Common myeloid progenitor, CD34-positive (primary cell): Measurements from ENCODE around the gene ZFHX3.

Experiments
- CTCF ChIA-PET: fragments of 350-600 bp; sonication (Branson Sonifier 250); formaldehyde crosslinking; loops from one replicate; lab custom pipeline; 2021; ENCODE audit warnings: antibody characterized with exemption; lab: Charles Lee
- POLR2A ChIA-PET: fragments of 350-600 bp; sonication (Branson Sonifier 250); formaldehyde crosslinking; loops from one replicate; lab custom pipeline; 2021; ENCODE audit warnings: antibody characterized with exemption; lab: Charles Lee
- DNase-seq, 3 donors: peaks; one replicate each; pipeline versions ENCODE4 v3.0.0 to v3.0.0-alpha.2; 2013
- H3K27ac ChIP-seq, 2 experiments: 1 replicate in 1 of 2; 2 replicates in 1 of 2; pipeline ENCODE4 v1.7.0; 2013; ENCODE audit warnings: inconsistent platforms in 2 of 2, low read length in 2 of 2, mild to moderate bottlenecking in 2 of 2, low read depth in 1 of 2, moderate library complexity in 1 of 2; ENCODE audit not compliant: severe bottlenecking in 2 of 2, insufficient read depth in 1 of 2, poor library complexity in 1 of 2
- H3K27me3 ChIP-seq, 5 experiments: replicated peaks in 2 of 5; 1 replicate in 3 of 5; 2 replicates in 2 of 5; pipeline versions ENCODE4 v1.6.1 to v1.7.0; 2013; ENCODE audit warnings: low read length in 4 of 5, mild to moderate bottlenecking in 2 of 5, moderate library complexity in 2 of 5, inconsistent platforms in 1 of 5; ENCODE audit not compliant: insufficient read depth in 5 of 5, control insufficient read depth in 4 of 5
- H3K36me3 ChIP-seq, 4 experiments: 1 replicate in 2 of 4; 2 replicates in 2 of 4; pipeline versions ENCODE4 v1.6.1 to v1.7.0; 2013; ENCODE audit warnings: low read length in 3 of 4, control low read depth in 1 of 4, mild to moderate bottlenecking in 1 of 4; ENCODE audit not compliant: control insufficient read depth in 4 of 4, insufficient read depth in 4 of 4
- H3K4me1 ChIP-seq, 4 experiments: 1 replicate in 3 of 4; 2 replicates in 1 of 4; pipeline versions ENCODE4 v1.6.1 to v1.7.1; 2013; ENCODE audit warnings: low read length in 3 of 4, mild to moderate bottlenecking in 3 of 4, control low read depth in 1 of 4, inconsistent platforms in 1 of 4, moderate library complexity in 1 of 4; ENCODE audit not compliant: control insufficient read depth in 4 of 4, insufficient read depth in 4 of 4; ENCODE audit errors: control extremely low read depth in 1 of 4
- H3K4me3 ChIP-seq, 7 experiments: 1 replicate in 4 of 7; 2 replicates in 3 of 7; pipeline versions ENCODE4 v1.5.1 to v1.7.0; 2013; ENCODE audit warnings: mild to moderate bottlenecking in 7 of 7, low read length in 6 of 7, moderate library complexity in 6 of 7, inconsistent platforms in 2 of 7, low read depth in 2 of 7, control low read depth in 1 of 7; ENCODE audit not compliant: insufficient read depth in 4 of 7, control insufficient read depth in 1 of 7; ENCODE audit errors: extremely low read depth in 1 of 7
- H3K9me3 ChIP-seq, 5 experiments: 1 replicate in 4 of 5; 2 replicates in 1 of 5; pipeline versions ENCODE4 v1.6.1 to v1.7.1; 2013; ENCODE audit warnings: low read length in 4 of 5, mild to moderate bottlenecking in 2 of 5, inconsistent platforms in 1 of 5, low read depth in 1 of 5, moderate library complexity in 1 of 5; ENCODE audit not compliant: control insufficient read depth in 4 of 5, insufficient read depth in 2 of 5; ENCODE audit errors: control extremely low read depth in 1 of 5
- WGBS: methylation state at CpG from one replicate; pipeline ENCODE4 v1.1.5; 2013; ENCODE audit not compliant: insufficient coverage; 5-methylcytosine and 5-hydroxymethylcytosine counted together

ZFHX3 gene

GRCh38 chr16:72854267-72854959, 193.5 kb downstream of the ZFHX3 start:
- Histone ChIP-seq H3K9me3 (no peaks in the 10 kb centered on the region), H3K4me3 (peak overlapping the region in 1 of 7 experiments; percentile 1), H3K27me3 (no peaks in the 10 kb centered on the region), H3K36me3 (no peaks in the 10 kb centered on the region), H3K27ac (peak overlapping the region in 1 of 2 experiments; percentile 6), H3K4me1 (peaks cover 8 to 39% (median 13%) of the 10 kb centered on the region in 4 experiments)
- CTCF ChIA-PET, result interaction anchor here (1.7 to 3.3 kb wide), 3 partner anchors 11 to 22 kb away, joined by 6 to 25 read pairs (median 11); no protein-coding TSS in a partner anchor
- POLR2A ChIA-PET, result no interaction called here
- WGBS, result 94% methylated on average over 7 of the region's 11 CpGs
- peak in 1 of 3 donors; percentile 23 for DNase-seq

DNA sequence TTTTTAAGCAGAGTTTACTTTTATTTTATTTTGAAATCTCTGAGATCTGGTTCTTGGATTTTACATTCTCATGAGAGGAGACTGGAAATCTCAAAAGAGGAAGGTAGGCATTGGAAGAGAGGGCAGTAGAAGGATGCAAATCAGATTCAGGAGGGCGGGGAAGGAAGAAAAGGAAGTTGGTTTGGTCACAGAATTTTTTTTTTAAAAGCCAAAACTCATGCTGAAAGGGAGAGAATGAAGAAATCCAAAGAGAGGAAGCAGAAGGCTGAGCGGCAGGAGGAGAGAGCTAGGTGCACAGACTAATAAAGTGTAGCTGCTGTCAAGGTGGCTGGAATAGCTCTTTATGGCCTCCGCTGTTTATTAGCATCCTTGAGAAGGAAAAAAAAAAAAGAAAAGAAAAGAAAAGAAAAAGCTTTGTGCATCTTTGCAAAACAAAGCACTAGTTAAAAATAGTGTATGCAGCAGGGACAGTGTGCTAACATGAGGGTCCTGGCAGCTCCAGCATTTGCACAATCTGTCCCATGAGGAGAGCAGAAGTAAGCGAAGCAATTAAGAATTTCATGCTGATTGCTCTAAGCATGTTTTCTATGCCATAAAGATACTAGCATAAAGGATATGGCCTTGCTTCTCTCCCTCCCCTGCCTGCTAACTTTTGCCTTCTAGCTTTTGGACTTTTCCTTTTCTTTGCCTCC, 194.2 kb downstream of the ZFHX3 start:
- Histone ChIP-seq H3K4me3 (peak overlapping the region in 1 of 7 experiments; percentile 1), H3K36me3 (no peaks in the 10 kb centered on the region), H3K9me3 (no peaks in the 10 kb centered on the region), H3K27ac (peak overlapping the region in 1 of 2 experiments; percentile 6), H3K27me3 (no peaks in the 10 kb centered on the region), H3K4me1 (peaks cover 8 to 44% (median 20%) of the 10 kb centered on the region in 4 experiments)
- DNase-seq, result peak in 2 of 3 donors; percentile 68 to 71
- CTCF ChIA-PET, result interaction anchor here (1.7 to 2.8 kb wide), 2 partner anchors 10 to 21 kb away, joined by 6 to 11 read pairs; no protein-coding TSS in a partner anchor
- POLR2A ChIA-PET, result no interaction called here
- WGBS, result 32% methylated on average over 3 of the region's 4 CpGs

- H3K36me3 ChIP-seq, result no peaks in the 10 kb centered on the region
- 100% methylated on average over 1 of the region's 1 CpG for WGBS
- POLR2A ChIA-PET, result no interaction called here
- no peak overlapping the region for H3K4me3 ChIP-seq
- H3K27ac ChIP-seq, result no peak overlapping the region
- CTCF ChIA-PET, result interaction anchor here (0.9 to 2.8 kb wide), 2 partner anchors 17 to 20 kb away, joined by 4 to 11 read pairs; no protein-coding TSS in a partner anchor
- no peak for DNase-seq
- H3K27me3 ChIP-seq, result no peaks in the 10 kb centered on the region
- no peaks in the 10 kb centered on the region for H3K9me3 ChIP-seq
- H3K4me1 ChIP-seq, result peaks cover 8 to 56% (median 29%) of the 10 kb centered on the region in 4 experiments
Observed at GRCh38 chr16:72852421-72852820, 195.5 kb downstream of the ZFHX3 start.

DNA sequence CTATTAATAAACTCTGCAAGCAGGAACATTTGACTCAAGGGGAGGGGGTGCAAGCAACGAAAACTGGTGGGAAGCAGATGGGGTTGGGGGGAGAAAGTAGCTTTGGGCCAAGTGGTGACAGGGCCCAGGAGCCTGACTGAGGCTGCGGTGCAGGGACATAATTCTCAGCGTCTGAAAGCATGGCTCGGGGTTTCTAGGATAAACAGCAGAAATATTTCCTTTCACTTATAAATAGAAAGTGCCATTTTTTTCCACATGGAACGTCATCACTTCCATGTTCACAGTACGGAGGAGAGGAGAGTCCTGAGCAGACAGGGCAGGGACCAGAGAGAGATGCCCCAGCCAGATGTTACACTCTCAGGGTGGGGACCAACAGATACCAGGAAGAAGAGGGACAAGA, 197.1 kb downstream of the ZFHX3 start:
- no peak overlapping the region for H3K27ac ChIP-seq
- no peaks in the 10 kb centered on the region for H3K36me3 ChIP-seq
- DNase-seq, result no peak
- H3K9me3 ChIP-seq, result no peaks in the 10 kb centered on the region
- H3K4me3 ChIP-seq, result no peak overlapping the region
- CTCF ChIA-PET, result interaction anchor here (0.6 to 1.0 kb wide), 2 partner anchors 10 to 533 kb away, joined by 3 read pairs; no protein-coding TSS in a partner anchor
- 94% methylated on average over 4 of the region's 6 CpGs for WGBS
- H3K27me3 ChIP-seq, result no peaks in the 10 kb centered on the region
- POLR2A ChIA-PET, result no interaction called here
- peaks cover 8 to 63% (median 38%) of the 10 kb centered on the region in 4 experiments for H3K4me1 ChIP-seq

- no peaks in the 10 kb centered on the region for H3K27me3 ChIP-seq
- POLR2A ChIA-PET, result interaction anchor here (0.6 to 1.6 kb wide), 2 partner anchors 9 to 82 kb away, joined by 3 to 5 read pairs; no protein-coding TSS in a partner anchor
- 100% methylated on average over 4 of the region's 4 CpGs for WGBS
- no peaks in the 10 kb centered on the region for H3K9me3 ChIP-seq
- H3K27ac ChIP-seq, result no peak overlapping the region
- H3K36me3 ChIP-seq, result no peaks in the 10 kb centered on the region
- CTCF ChIA-PET, result interaction anchor here (1.0 to 1.9 kb wide), 3 partner anchors 10 to 17 kb away, joined by 3 to 12 read pairs (median 4); no protein-coding TSS in a partner anchor
- peaks cover 8 to 69% (median 45%) of the 10 kb centered on the region in 4 experiments for H3K4me1 ChIP-seq
- no peak for DNase-seq
- no peak overlapping the region for H3K4me3 ChIP-seq
Observed at GRCh38 chr16:72850021-72850420, 197.9 kb downstream of the ZFHX3 start.

GRCh38 chr16:72848759-72849664, 198.9 kb downstream of the ZFHX3 start:
- 41% methylated on average over 21 of the region's 24 CpGs for WGBS
- DNase-seq, result peak; percentile 83 to 91 (median 89)
- no peaks in the 10 kb centered on the region for H3K9me3 ChIP-seq
- no peaks in the 10 kb centered on the region for H3K36me3 ChIP-seq
- no peaks in the 10 kb centered on the region for H3K27me3 ChIP-seq
- ChIA-PET POLR2A (interaction anchor here (1.6 kb wide), 1 partner anchor 10 kb away, joined by 3 read pairs; no protein-coding TSS in a partner anchor), CTCF (interaction anchor here (1.5 to 3.0 kb wide), 5 partner anchors 11 to 199 kb away, joined by 3 to 13 read pairs (median 5); partner anchors contain the start of gene ZFHX3)
- peaks cover 4 to 69% (median 50%) of the 10 kb centered on the region in 4 experiments for H3K4me1 ChIP-seq
- H3K4me3 ChIP-seq, result peak overlapping the region in 2 of 7 experiments; percentile 10 to 40
- H3K27ac ChIP-seq, result no peak overlapping the region
